HG02759 (cell line): Measurements from ENCODE around the gene HTR1E.
"Not testable (repeated sequence)": the region's sequence is repeated elsewhere in the genome, so short reads cannot be mapped to it uniquely, and the experiment has no call there.

Experiments
- ATAC-seq: cut with Tn5 transposase; IDR thresholded peaks from one replicate; pipeline ENCODE4 v1.9.1; 2021; ENCODE audit warnings: mild to moderate bottlenecking, moderate library complexity; ENCODE audit not compliant: unreplicated experiment

The HTR1E gene

DNA sequence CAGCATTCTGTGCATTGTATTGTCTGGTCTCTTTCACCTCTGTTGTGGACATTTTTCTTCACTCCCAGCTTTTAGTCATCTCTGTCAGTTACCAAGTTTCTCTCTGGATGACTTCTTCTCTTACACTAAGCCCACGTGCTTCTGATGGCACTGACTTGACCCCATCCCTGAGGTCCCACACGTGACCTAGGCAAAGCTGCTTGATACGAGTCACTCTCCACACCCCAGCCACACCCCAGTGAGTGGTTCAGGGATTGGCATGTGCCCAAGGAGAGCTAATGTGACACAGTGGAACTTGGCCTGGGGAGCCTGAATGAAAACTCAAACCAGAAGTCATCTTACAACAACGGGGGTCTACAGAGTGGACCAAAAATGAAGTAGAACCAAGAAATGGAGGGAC lies 32.2 kb downstream of the HTR1E start:
- no peak for ATAC-seq

DNA sequence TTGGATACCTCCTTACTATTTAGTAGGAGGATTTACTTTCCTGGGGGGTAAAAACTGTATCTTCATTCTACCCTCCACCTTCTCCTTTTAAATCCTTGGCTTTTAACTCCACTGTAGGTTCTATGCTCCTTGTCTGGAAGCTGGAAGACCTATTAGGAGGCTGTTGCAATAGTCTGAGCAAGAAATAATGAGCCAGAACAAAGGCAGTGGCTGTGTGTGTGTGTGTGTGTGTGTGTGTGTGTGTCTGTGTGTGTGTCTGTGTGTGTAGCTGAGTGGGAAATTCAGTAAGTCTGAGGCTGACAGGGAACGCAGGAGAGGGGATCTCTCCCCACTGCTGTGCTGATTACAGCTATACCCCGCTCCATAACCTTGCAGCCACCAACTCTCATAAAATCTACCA lies 35.8 kb downstream of the HTR1E start:
- ATAC-seq: no peak

DNA sequence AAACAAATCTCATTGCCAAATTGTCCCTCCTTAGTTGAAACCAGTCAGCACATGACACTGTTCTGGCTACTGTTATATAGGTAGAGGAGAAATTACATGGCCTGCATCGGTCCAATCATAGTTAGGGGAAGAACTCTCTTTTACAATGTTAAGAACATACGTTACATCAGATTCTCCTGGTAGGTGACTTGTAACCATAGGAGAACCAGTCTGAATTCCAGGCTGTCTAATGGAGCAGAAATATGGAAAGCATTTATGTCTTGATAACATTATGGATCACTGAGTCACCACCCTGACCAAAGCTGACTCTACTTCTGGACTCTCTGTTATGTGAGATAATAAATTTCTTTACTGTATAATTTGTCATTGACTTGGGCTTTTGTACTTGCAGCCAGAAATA lies 40.9 kb downstream of the HTR1E start:
- ATAC-seq: no peak

DNA sequence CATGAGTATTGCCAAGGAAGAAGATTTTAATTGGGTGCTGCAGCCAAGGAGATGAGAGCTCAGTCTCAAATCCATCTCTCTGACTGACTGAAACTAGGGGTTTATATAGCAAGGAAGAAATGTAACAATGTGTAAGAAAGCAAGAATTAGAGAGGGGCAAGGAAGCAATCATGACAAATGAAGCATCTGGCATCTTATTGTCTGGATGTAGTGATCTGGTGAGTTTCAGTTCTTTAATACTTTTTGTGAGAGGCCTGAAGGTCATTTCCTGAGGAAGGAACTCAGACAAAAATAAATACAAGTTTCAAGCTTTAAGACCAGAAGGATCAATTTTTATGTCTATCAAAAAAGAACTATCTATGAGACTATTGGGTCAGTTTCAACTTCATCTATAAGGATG lies 64.2 kb downstream of the HTR1E start:
- no peak for ATAC-seq

DNA sequence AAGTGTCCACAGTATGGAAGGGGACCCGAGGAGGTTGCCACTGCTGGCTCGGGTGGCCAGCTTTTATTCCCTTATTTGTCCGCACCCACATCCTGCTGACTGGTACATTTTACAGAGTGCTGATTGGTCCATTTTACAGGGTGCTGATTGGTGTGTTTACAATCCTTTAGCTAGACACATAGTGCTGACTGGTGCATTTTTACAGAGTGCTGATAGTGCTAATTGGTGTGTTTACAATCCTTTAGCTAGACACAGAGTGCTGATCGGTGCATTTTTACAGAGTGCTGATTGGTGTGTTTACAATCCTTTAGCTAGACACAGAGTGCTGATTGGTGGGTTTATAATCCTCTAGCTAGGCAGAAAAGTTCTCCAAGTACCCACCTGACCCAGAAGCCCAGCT lies 65.1 kb downstream of the HTR1E start:
- not testable (repeated sequence) for ATAC-seq

DNA sequence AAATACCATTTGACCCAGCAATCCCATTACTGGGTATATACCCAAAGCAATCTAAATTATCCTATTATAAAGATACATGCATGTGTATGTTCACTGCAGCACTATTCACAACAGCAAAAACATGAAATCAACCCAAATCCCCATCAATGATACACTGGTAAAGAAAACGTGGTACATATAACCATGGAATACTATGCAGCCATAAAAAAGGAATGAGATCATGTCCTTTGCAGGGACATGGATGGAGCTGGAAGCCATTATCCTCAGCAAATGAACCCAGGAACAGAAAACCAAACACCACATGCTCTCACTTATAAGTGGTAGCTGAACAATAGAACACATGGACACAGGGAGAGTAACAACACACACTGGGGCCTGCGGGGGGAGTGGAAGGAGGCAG lies 69.2 kb downstream of the HTR1E start:
- ATAC-seq: not testable (repeated sequence)

DNA sequence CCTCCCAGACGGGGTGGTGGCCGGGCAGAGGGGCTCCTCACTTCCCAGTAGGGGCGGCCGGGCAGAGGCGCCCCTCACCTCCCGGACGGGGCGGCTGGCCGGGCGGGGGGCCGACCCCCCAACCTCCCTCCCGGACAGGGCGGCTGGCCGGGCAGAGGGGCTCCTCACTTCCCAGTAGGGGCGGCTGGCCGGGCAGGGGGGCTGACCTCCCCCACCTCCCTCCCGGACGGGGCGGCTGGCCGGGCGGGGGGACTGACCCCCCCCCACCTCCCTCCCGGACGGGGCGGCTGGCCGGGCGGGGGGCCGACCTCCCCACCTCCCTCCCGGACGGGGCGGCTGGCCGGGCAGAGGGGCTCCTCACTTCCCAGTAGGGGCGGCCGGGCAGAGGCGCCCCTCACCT lies 72.3 kb downstream of the HTR1E start:
- not testable (repeated sequence) for ATAC-seq

DNA sequence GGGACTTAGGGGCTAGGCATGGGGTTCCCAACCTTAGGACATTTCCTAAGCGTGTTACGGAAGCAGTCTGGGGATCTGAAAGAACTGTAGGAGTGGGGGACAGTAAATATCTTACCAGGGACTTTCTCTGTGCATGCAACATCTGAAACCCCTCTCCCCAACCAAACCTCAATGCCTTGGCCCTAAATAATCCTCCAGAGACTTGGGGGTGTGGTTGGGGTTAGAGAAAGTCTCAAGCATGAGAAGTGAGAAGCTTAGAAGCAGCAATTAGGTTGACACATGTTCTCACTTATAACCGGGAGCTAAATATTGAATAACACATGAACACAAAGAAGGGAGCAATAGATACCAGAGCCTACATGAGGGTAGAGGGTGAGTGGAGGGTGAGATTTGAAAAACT lies 74.7 kb downstream of the HTR1E start:
- ATAC-seq: no peak

DNA sequence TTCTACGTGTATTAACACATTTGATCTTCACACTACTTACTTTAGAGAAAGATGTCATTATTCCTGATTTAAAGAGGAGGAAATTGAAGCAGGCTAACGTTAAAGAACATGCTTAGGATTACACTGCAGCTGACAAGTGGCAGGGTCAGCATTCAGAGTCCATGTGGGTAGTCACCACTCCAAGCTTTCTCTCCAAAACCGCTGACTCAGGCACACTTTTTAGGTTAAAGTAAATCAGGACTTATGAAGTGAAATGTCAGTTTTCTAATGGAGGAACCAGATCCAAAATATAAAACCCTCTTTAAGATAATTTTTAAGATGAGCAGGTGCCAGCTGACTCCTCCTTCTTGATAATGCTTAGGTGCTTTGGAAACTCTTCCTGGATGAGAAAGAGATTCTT lies 75.4 kb downstream of the HTR1E start:
- ATAC-seq: no peak

DNA sequence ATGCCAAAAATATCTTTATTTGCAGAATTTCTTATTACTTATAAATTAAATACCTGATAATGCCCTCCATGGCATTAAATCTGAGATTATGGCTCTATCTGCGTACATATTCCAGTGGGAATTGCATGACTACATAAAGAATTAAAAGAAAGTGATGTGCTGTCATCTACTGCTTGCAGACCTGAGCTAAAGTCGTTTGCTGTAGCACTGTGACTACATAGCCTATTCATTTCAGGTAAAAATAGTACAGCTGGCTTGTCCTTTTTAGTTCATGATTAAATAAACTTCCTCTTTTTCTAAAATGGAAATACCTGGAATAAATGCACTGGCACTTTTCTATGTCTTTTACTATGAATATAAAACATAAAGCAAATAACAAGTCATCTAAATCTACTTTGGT lies 79.4 kb downstream of the HTR1E start:
- no peak for ATAC-seq

DNA sequence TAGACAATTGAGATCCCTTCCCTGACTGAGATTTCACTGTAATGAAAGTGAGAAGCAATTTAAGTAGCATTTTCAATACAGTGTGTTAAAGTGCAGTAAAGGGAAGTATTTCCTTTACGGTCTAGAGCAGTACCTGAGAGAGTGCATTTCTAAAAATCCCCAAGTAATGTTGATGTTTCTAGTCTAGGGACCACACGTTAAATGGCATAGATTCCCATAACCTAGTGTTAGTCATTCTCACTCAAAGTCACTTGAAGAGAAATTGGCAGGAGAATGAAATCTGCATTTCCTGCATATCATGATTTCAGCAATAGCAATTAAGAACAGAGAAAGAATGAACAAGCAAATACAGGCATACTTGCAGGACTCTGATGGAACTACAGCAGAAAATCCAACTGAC lies 89.7 kb downstream of the HTR1E start:
- no peak for ATAC-seq

DNA sequence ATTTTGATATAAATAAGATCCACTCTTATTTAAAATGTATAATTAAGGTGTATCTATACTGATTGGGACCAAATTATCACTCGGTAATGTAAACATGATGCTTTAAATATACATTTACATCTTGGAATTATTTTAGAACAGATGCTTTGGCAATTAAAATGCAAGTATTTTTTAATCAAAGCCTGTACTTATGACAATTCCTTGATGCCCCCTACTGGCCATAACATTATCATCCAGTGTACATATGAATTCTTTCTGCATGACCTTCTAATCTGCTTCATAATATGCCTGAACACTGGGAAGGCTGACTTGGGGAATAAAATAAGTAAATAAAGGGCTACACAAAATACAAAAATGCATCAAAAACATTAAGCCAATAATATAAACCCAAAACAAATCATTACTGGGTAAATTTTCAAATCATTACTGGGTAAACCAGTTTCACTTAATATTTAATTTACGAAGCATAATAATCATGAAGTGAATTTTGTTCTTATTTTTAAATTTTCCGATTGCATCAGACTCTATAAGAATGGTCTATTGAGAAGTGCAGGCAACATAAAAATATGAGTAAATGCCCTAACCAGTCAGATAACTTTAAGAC lies 92.5 kb downstream of the HTR1E start:
- no peak for ATAC-seq

DNA sequence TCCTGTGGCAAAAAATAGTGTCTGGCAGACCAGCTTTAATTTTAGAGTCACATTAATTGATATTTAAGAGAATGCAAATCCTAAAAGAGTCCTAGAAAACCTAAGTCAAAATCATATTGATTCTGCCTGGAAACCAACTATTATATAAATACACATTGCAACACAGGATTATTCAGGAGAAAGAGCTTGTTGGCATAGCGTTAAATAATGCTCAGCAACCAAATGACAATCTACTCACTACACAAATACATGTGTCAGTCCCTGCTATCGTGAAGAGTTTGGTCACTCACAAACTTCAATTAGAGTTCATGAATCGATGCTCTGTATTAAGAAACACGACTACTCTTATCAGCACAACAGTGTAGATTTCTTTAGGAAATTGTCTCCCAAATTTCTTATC lies 103.4 kb downstream of the HTR1E start:
- ATAC-seq: no peak

DNA sequence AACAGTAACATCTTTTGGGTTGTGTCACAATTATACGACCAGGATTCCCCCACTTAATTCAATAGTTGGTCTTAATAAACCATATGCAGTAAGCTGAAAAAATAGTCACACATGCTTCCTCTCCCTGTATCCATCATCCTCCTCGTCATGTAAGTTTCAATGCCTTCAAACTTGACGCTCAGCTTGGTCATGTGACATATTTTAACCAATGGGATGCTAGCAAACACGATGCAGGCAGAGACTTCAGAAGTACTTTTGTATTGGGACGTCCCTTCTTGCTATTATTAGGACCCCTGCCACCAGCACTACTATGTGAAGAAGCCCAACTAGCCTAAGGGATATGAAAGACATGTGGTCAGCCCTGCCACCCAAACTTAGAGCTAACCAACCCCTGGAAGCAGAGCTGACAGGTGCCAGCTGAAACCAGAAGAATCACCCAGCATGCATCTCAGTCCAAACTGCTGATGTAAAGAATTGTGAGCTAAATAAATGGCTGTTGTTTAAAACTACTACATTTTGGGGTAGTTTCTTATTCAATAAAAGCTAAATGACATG lies 108.3 kb downstream of the HTR1E start:
- no peak for ATAC-seq

DNA sequence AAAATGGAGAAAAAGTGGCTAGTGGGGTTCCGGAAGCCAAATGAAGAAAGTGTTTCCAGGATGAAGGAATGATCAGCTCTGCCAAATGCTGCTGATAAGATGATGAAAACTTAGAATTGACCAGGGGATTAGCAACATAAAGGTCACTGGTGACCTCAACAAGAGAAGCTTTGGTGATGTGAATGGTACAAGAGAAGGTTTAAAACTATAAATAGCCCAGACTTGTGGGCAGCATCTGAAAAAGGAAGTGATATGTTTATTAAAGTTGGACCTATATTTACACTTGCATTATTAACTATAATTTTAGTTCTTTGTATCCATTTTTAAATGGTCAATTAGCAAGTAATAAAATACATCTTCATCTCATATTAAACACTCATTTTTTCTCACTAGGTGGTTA lies 112.5 kb downstream of the HTR1E start:
- no peak for ATAC-seq

DNA sequence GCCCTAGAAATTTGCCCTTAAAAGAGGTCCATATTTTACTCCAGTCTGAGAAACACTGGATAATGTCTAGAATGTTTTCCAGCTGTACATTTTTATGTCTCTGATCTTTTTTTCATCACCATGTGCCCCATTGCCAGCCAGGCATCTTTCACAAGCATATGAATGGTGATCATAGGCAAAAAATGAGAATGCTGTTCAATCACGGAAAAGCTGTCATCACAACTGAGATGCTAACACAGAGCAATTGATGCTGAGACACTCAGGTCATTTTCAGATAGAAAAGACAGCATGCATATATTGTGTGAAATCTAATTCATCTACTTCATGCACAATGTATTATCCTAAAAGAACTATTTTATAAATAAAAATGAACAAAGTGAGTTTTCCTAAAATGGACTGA lies 116.0 kb downstream of the HTR1E start:
- no peak for ATAC-seq

DNA sequence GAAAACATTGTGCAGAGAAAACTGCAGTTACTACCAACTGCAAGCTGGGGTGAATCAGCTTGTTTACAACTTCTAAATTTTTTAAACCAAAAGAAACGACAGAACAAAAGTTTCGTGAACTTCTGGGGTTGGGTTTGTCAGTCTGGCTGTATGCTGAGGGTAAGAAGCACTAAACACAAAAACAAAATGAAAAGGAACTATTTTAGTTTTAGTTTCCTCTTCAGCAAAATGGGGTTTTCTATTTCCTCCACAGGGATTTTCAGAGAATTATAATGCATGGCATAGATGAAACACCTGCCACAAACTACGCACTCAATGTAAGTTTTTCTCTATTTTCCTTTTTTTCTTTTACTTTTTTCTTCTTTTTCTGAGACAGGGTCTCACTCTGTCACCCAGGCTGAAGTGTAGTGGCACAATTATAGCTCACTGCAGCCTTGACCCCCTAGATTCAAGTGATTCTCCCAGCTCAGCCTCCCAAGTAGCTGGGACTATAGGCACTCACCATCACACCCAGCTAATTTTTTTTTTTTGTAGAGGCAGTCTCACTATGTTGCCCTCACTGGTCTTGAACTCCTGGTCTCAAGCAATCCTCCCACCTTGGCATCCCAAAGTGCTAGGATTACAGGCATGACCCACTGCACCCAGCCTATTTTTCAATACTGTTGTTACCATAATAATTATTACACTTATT lies 117.0 kb downstream of the HTR1E start:
- ATAC-seq: peak; percentile 49

DNA sequence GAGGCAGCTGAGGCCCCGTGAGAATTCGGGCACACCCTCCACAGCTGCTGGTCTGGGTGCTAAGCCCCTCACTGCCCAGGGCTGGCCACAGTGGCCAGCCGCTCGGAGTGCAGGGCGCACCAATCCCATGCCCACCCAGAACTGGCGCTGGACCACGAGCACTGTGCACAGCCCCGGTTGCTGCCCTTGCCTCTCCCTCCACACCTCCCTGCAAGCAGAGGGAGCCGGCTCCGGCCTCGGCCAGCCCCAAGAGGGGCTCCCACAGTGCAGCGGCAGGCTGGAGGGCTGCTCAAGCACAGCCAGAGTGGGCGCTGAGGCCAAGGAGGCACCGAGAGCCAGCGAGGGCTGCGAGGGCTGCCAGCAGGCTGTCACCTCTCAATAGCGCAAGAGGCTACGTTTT lies 122.6 kb downstream of the HTR1E start:
- no peak for ATAC-seq

DNA sequence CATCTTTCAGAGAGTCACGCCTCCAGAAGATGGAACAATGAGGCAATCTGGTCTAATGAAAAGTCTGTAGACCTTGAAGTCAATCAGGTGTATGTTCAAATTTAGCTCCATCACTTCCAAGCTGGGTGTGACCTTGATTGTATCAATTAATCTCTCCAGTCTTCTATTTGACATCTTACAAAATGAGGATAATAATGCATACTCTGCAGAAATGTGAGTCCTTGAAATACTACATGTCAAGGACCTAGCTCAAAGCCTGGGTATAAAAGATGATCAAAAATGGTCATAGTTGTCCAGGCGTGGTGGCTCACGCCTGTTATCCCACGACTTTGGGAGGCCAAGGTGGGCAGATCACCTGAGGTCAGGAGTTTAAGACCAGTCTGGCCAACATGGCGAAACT lies 127.8 kb downstream of the HTR1E start:
- no peak for ATAC-seq
